NCI-H2227 (cell line): ENCODE results near the gene ANKRD13B.

Experiments used
- DNase-seq: peaks from one replicate; lab custom pipeline; 2025; ENCODE audit not compliant: unreplicated experiment; lab: John Stamatoyannopoulos, UW

ANKRD13B gene

DNA sequence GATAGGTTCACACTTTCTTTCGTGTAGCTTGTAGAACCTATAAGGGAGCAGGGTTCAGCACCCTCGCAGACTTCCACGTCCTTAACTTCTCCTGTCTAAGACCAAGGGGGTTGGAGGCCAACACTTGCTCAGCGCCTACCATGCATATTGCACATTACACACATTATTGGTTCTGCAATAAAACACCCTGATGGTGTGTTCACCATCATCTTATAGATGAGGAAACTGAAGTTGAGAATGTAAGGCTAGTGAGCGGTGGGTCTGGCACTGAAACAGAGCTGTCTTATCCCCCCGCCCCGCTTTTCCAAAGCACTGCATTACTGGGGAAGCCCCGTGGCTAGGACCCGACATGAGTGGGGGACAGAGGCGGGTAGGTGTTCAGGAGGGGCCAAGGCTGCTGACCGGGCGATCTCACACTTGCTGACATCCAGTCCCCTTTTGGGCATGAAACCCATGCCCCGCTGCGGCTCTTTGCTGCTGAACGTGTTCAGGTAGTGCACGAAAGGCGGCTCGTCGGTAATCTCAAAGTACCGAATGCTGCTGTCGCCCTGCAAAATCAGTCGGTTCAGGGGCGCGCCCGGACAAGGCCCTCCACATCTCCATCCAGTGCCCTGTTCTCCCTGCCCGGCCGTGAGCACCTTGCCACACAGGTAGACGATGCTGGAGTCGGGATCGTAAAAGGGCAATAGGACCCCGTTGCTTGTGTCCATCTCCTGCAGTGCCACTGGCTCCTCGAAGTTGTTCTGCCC lies 23.5 kb downstream of the ANKRD13B start:
- DNase-seq = no peak

DNA sequence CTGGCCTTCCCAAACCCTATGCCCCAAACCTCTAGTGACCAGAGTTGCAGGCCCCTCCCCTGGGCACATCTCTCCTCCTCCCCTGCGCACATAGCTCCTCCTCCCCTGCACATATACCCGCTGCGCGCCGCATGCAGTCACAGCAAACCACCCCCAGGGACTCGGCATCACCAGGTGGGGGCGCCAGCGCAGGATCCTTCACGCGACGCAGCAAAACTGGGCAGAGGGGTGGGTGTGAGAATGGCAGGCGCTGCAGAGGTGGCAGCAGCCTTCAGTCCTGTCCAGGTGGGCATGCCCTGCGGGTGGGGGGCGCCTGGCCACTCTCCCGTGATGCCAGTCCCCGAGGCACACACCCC lies 24.2 kb downstream of the ANKRD13B start:
- DNase-seq = no peak

- DNase-seq = no peak
Observed at GRCh38 chr17:29617481-29618271, 24.7 kb downstream of the ANKRD13B start.

- no peak for DNase-seq
Observed at GRCh38 chr17:29618272-29619065, 25.5 kb downstream of the ANKRD13B start.

- DNase-seq = peak; percentile 17
Observed at GRCh38 chr17:29619251-29619650, 26.3 kb downstream of the ANKRD13B start.

- no peak for DNase-seq
Observed at GRCh38 chr17:29620271-29620670, 27.3 kb downstream of the ANKRD13B start.

GRCh38 chr17:29620779-29621500 lies 28.0 kb downstream of the ANKRD13B start:
- no peak for DNase-seq

DNA sequence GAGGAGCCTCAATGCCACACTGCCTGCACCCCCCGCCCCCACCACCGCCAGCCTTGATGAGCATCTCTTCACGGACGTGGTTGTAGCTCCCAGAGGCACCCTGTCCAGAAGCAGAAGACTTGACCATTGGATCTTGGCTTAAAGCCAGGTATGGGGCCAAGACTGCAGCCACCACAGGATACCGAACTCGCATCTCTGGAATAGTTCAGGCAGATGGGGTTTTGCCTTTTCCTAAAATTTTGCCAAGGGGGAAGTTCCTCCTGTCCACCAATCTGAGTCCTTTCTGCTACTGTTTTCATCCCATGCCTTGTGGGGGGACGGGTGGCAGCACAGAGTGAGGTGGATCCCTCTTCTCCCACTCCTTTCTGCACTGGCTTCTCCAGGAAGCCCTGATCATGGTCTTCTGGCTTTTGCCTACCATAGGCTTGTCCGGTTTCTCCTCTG lies 28.8 kb downstream of the ANKRD13B start:
- no peak for DNase-seq

GRCh38 chr17:29622337-29623282 lies 29.7 kb downstream of the ANKRD13B start, which contains the start of gene CORO6:
CORO6 (minus strand) TSS chr17:29622912; CDS start chr17:29621421, 1,491 bp downstream.
- DNase-seq = peak; percentile 83

GRCh38 chr17:29623283-29623647 lies 30.3 kb downstream of the ANKRD13B start:
- no peak for DNase-seq

GRCh38 chr17:29624586-29624985 lies 31.7 kb downstream of the ANKRD13B start:
- DNase-seq = no peak

GRCh38 chr17:29625037-29625750 lies 32.3 kb downstream of the ANKRD13B start:
- peak; percentile 51 for DNase-seq

- no peak for DNase-seq
Observed at GRCh38 chr17:29627951-29628350, 35.0 kb downstream of the ANKRD13B start.

DNA sequence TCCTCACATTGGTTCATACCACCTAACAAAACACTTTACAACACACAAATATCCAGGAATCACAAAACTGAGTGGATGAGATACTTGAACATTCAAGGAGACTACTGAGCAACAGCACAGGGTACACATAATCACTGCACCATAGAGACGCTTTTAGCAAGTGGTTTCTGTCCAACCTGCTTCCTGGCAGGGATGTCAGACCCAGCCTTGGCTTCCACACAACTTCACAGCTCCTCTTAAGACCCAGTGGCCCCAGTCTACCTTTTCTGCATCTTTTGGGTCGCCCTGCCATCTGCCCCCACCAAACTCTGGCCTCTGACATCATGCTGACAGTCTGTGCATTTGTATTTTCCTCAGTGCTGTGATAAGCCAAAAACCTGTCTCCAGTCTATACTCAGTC lies 35.7 kb downstream of the ANKRD13B start:
- no peak for DNase-seq

- DNase-seq = no peak
Observed at GRCh38 chr17:29629839-29630238, 36.9 kb downstream of the ANKRD13B start.

DNA sequence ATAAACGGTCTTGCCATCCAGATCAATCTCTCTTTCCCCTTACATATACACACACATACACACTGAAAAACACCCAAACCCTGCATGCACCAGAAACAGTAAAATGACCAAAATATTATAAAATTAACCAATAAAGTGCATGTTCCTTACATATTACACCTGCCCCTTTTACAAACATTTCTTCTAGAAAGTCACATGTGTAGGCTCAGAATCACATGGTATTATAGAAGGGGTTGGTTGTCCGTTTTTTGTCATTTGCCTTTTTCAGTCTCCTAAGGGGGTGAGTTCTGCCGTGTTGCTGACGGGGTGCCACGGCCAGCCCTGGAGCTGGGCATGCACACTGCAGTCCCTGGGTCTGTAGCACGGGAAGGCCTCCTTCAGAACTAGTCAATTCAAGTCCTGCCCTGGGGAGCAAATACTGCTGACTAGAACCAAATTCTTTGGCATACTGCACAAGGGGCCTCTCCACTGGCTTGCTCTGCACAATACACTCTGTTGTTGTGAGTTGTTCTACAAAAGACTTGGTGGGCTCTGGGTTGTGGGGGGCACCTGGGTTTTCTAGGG lies 37.8 kb downstream of the ANKRD13B start:
- DNase-seq = no peak

- DNase-seq = no peak
Observed at GRCh38 chr17:29633886-29634285, 41.0 kb downstream of the ANKRD13B start.

GRCh38 chr17:29640413-29640812 lies 47.5 kb downstream of the ANKRD13B start:
- DNase-seq = no peak
